SK-N-SH (cell line): ENCODE measurements around the gene ARHGEF25. TPM values are rescaled to one million over a fixed set of nuclear protein-coding genes. Genes with fewer than 3 reads are reported as not detected.

ENCODE experiments used
- CTCF ChIA-PET: fragments of 300-600, 350-600 bp; formaldehyde crosslinking; extraction: SDS; loops from one replicate; lab custom pipeline; 2021; lab: Yijun Ruan, JAX
- POLR2A ChIA-PET: fragments of 350-600 bp; sonication (Branson Sonifier 250); formaldehyde crosslinking; extraction: SDS; loops from one replicate; lab custom pipeline; 2020; ENCODE audit warnings: antibody characterized with exemption, inconsistent platforms; lab: Yijun Ruan, JAX
- DNase-seq: peaks from one replicate; pipeline ENCODE4 v3.0.0; 2012
- H2AFZ ChIP-seq: fragments of 200-600 bp; sonication (generic); 2 replicates; pipeline ENCODE4 v1.8.1; 2016; ENCODE audit warnings: antibody characterized with exemption, mild to moderate bottlenecking, low read depth
- H3F3A ChIP-seq: fragments of 200-600 bp; sonication (generic); replicated peaks from 2 replicates; pipeline ENCODE3; 2016; ENCODE audit warnings: antibody characterized with exemption, mild to moderate bottlenecking; ENCODE audit not compliant: insufficient read depth
- H3K27ac ChIP-seq, 2 experiments: fragments of 200-500 bp in 1 of 2; fragments of 200-600 bp in 1 of 2; sonication (Bioruptor generic) in 1 of 2; sonication (generic), shearing (Covaris generic) in 1 of 2; 2 replicates each; pipeline versions ENCODE4 v1.5.1 to v1.6.1; 2014 to 2016; ENCODE audit warnings: low read depth in 2 of 2, inconsistent platforms in 1 of 2, low read length in 1 of 2, mild to moderate bottlenecking in 1 of 2, mixed read lengths in 1 of 2
- H3K27me3 ChIP-seq: fragments of 200-600 bp; sonication (generic), shearing (Covaris generic); 2 replicates; pipeline ENCODE4 v1.6.1; 2016; ENCODE audit warnings: mixed run types; ENCODE audit not compliant: insufficient read depth
- H3K36me3 ChIP-seq, 2 experiments: fragments of 200-500 bp in 1 of 2; fragments of 200-600 bp in 1 of 2; sonication (Bioruptor generic) in 1 of 2; sonication (generic) in 1 of 2; replicated peaks in 1 of 2; 2 replicates each; pipeline versions ENCODE3 to v1.5.1; 2014 to 2016; ENCODE audit warnings: low read length in 1 of 2, mild to moderate bottlenecking in 1 of 2; ENCODE audit not compliant: insufficient read depth in 2 of 2, control insufficient read depth in 1 of 2
- H3K4me1 ChIP-seq, 2 experiments: fragments of 200-500 bp in 1 of 2; fragments of 200-600 bp in 1 of 2; sonication (Bioruptor generic) in 1 of 2; sonication (generic), shearing (Covaris generic) in 1 of 2; 2 replicates each; pipeline versions ENCODE4 v1.5.1 to v1.6.1; 2014 to 2016; ENCODE audit warnings: low read depth in 1 of 2, low read length in 1 of 2, mixed run types in 1 of 2; ENCODE audit not compliant: insufficient read depth in 2 of 2, control insufficient read depth in 1 of 2
- H3K4me2 ChIP-seq: fragments of 200-600 bp; sonication (generic), shearing (Covaris generic); 2 replicates; pipeline ENCODE4 v1.6.1; 2017; ENCODE audit warnings: mixed run types
- H3K4me3 ChIP-seq, 2 experiments: fragments of 200-500 bp in 1 of 2; fragments of 200-600 bp in 1 of 2; sonication (Bioruptor generic) in 1 of 2; sonication (generic), shearing (Covaris generic) in 1 of 2; 2 replicates each; pipeline versions ENCODE4 v1.5.1 to v1.8.1; 2014 to 2016; ENCODE audit warnings: low read depth in 2 of 2, inconsistent platforms in 1 of 2, low read length in 1 of 2, mild to moderate bottlenecking in 1 of 2, mixed read lengths in 1 of 2, moderate library complexity in 1 of 2
- H3K79me2 ChIP-seq: fragments of 200-600 bp; sonication (generic); 2 replicates; pipeline ENCODE4 v1.8.1; 2017; ENCODE audit warnings: mild to moderate bottlenecking; ENCODE audit not compliant: insufficient read depth
- H3K9ac ChIP-seq: fragments of 200-600 bp; sonication (generic); 2 replicates; pipeline ENCODE4 v1.6.1; 2017; ENCODE audit warnings: mixed run types
- H3K9me2 ChIP-seq: fragments of 200-600 bp; sonication (generic); 2 replicates; pipeline ENCODE4 v1.6.1; 2017; ENCODE audit warnings: mixed run types
- H3K9me3 ChIP-seq: fragments of 200-600 bp; sonication (generic); 2 replicates; pipeline ENCODE4 v1.6.1; 2017; ENCODE audit warnings: mixed run types, mild to moderate bottlenecking, moderate library complexity
- H4K20me1 ChIP-seq: fragments of 200-600 bp; sonication (generic); 2 replicates; pipeline ENCODE4 v1.6.1; 2017; ENCODE audit warnings: mild to moderate bottlenecking, mixed run types; ENCODE audit not compliant: insufficient read depth
- CHD2 ChIP-seq: fragments of 150-350 bp; IDR thresholded peaks from 2 replicates; pipeline ENCODE4 v1.6.1; 2018; ENCODE audit warnings: low read length; ENCODE audit not compliant: partially characterized antibody
- CTCF ChIP-seq: fragments of 200-600 bp; sonication (generic); IDR thresholded peaks from 2 replicates; pipeline ENCODE4 v1.6.1; 2017; ENCODE audit warnings: antibody characterized with exemption, mild to moderate bottlenecking, moderate library complexity
- ELF1 ChIP-seq: IDR thresholded peaks from 2 replicates; pipeline ENCODE4 v1.4.0; 2012
- EP300 ChIP-seq, 2 experiments: IDR thresholded peaks; 2 replicates each; pipeline versions ENCODE4 v1.4.0 to v1.6.1; 2012; ENCODE audit warnings: borderline replicate concordance in 1 of 2, low read depth in 1 of 2, low read length in 1 of 2
- FOXJ3 ChIP-seq: sonication (generic); formaldehyde crosslinking; IDR thresholded peaks from 2 replicates; pipeline ENCODE4 v1.5.1; 2020; ENCODE audit warnings: mild to moderate bottlenecking, missing genetic modification reagents
- FOXM1 ChIP-seq: IDR thresholded peaks from 2 replicates; pipeline ENCODE4 v1.4.0; 2012; ENCODE audit warnings: low read depth, mild to moderate bottlenecking
- GATA2 ChIP-seq: sonication (generic); formaldehyde crosslinking; IDR thresholded peaks from 2 replicates; pipeline ENCODE4 v1.5.0; 2020; ENCODE audit warnings: mild to moderate bottlenecking, missing genetic modification reagents
- IRF3 ChIP-seq: fragments of 150-350 bp; IDR thresholded peaks from 2 replicates; pipeline ENCODE4 v1.6.1; 2016; ENCODE audit warnings: mild to moderate bottlenecking, low read depth, low read length
- MEF2A ChIP-seq: IDR thresholded peaks from 2 replicates; pipeline ENCODE4 v1.4.0; 2012; ENCODE audit warnings: low read depth, borderline replicate concordance
- NFIC ChIP-seq: IDR thresholded peaks from 2 replicates; pipeline ENCODE4 v1.4.0; 2012; ENCODE audit warnings: borderline replicate concordance
- RAD21 ChIP-seq: IDR thresholded peaks from 2 replicates; pipeline ENCODE4 v1.6.1; 2012; ENCODE audit warnings: mild to moderate bottlenecking, low read length
- SMC3 ChIP-seq: IDR thresholded peaks from 2 replicates; pipeline ENCODE4 v1.6.1; 2012; ENCODE audit warnings: low read depth, low read length, improper control_type of control experiment
- USF1 ChIP-seq: IDR thresholded peaks from 2 replicates; pipeline ENCODE4 v1.4.0; 2012; ENCODE audit warnings: low read depth, borderline replicate concordance
- USF2 ChIP-seq: fragments of 150-350 bp; IDR thresholded peaks from 2 replicates; pipeline ENCODE4 v1.6.1; 2017; ENCODE audit warnings: antibody characterized with exemption, low read length, low read depth, borderline replicate concordance
- YY1 ChIP-seq: IDR thresholded peaks from 2 replicates; pipeline ENCODE4 v1.4.0; 2012; ENCODE audit warnings: low read depth, mild to moderate bottlenecking
- ZBTB33 ChIP-seq: IDR thresholded peaks from 2 replicates; pipeline ENCODE4 v1.4.0; 2012; ENCODE audit warnings: low read depth, borderline replicate concordance
- WGBS: methylation state at CpG from one replicate; pipeline ENCODE4 v1.1.6; 2017; ENCODE audit warnings: low lambda C conversion rate; 5-methylcytosine and 5-hydroxymethylcytosine counted together
- polyA plus RNA-seq, 3 experiments: library from polyadenylated mRNA; depleted of rRNA; stranded (reverse); fragments of >200 nt; gene quantifications; 2 replicates each; pipeline ENCODE4 v1.2.3, GENCODE V29; 2012

The ARHGEF25 gene
- polyA plus RNA-seq, 1 of the 3 experiments (the other 2 are of a cell fraction): 48.1 TPM

- TF ChIP-seq SMC3 (no peak), RAD21 (no peak), CHD2 (no peak), ZBTB33 (no peak), ELF1 (no peak), GATA2 (CRISPR knock-in tag) (no peak), USF2 (no peak), FOXJ3 (CRISPR knock-in tag) (no peak), NFIC (no peak), CTCF (no peak), IRF3 (no peak), MEF2A (no peak), EP300 (IDR thresholded peaks at IDR 0.05; ENCODE audit: borderline replicate concordance in 1 of 2, low read depth in 1 of 2, low read length in 1 of 2) (no peak), USF1 (no peak), FOXM1 (no peak), YY1 (no peak)
- Histone ChIP-seq H3K79me2 (no peaks in the 10 kb centered on the region), H3K4me1 (peaks cover 0 to 8% of the 10 kb centered on the region in 2 experiments; a peak in 1 of 4 replicates), H4K20me1 (no peaks in the 10 kb centered on the region), H3K9ac (no peak overlapping the region), H3K27me3 (no peaks in the 10 kb centered on the region), H3K36me3 (peaks cover 0 to 28% of the 10 kb centered on the region in 2 experiments), H3K27ac (no peak overlapping the region), H3F3A (peaks cover 4% of the 10 kb centered on the region), H3K4me2 (no peak overlapping the region), H3K9me2 (no peaks in the 10 kb centered on the region), H3K9me3 (no peaks in the 10 kb centered on the region), H2AFZ (no peak overlapping the region), H3K4me3 (no peak overlapping the region)
- CTCF ChIA-PET: interaction anchor here (2.4 to 11.0 kb wide), 5 partner anchors 9 to 117 kb away, joined by 11 to 298 read pairs (median 45); partner anchors contain the start of genes ARHGEF25, B4GALNT1 and PIP4K2C
- WGBS: 94% methylated on average over 16 of the region's 16 CpGs
- POLR2A ChIA-PET: interaction anchor here (0.8 to 1.1 kb wide), 2 partner anchors 11 to 14 kb away, joined by 3 read pairs; no protein-coding TSS in a partner anchor
- no peak for DNase-seq
These were observed 7.8 kb downstream of the ARHGEF25 start for GRCh38 chr12:57618966-57619433.
